H1 (cell line): ENCODE results near the gene MICA.

Experiments
- CTCF ChIP-seq, 3 experiments: IDR thresholded peaks; 1 replicate in 2 of 3; 2 replicates in 1 of 3; pipeline versions ENCODE4 v1.5.1 to v1.6.1; 2011; ENCODE audit warnings: low read length in 3 of 3, mild to moderate bottlenecking in 3 of 3, inconsistent platforms in 2 of 3, low read depth in 1 of 3, moderate library complexity in 1 of 3; ENCODE audit not compliant: insufficient read depth in 1 of 3; ENCODE audit errors: control extremely low read depth in 1 of 3
- EP300 ChIP-seq, 2 experiments: IDR thresholded peaks; 1 replicate in 1 of 2; 2 replicates in 1 of 2; pipeline ENCODE4 v1.6.1; 2011 to 2012; ENCODE audit warnings: low read depth in 2 of 2, low read length in 2 of 2, mild to moderate bottlenecking in 2 of 2, borderline replicate concordance in 1 of 2, inconsistent platforms in 1 of 2, moderate library complexity in 1 of 2
- GABPA ChIP-seq: IDR thresholded peaks from 2 replicates; pipeline ENCODE4 v1.6.1; 2011; ENCODE audit warnings: mild to moderate bottlenecking, low read length, moderate library complexity, borderline replicate concordance; ENCODE audit not compliant: insufficient read depth
- JUN ChIP-seq: IDR thresholded peaks from 2 replicates; pipeline ENCODE4 v1.6.1; 2011; ENCODE audit warnings: low read depth, mild to moderate bottlenecking, improper control_type of control experiment, low read length
- MAFK ChIP-seq: IDR thresholded peaks from 2 replicates; pipeline ENCODE4 v1.6.1; 2012; ENCODE audit warnings: low read depth, mild to moderate bottlenecking, improper control_type of control experiment, low read length
- POLR2A ChIP-seq, 2 experiments: IDR thresholded peaks; 1 replicate in 1 of 2; 2 replicates in 1 of 2; pipeline ENCODE4 v1.6.1; 2011; ENCODE audit warnings: low read depth in 2 of 2, low read length in 2 of 2, mild to moderate bottlenecking in 2 of 2; ENCODE audit errors: control extremely low read depth in 1 of 2
- POLR2AphosphoS5 ChIP-seq: IDR thresholded peaks from 2 replicates; pipeline ENCODE4 v1.6.1; 2011; ENCODE audit warnings: low read depth, low read length
- RAD21 ChIP-seq, 2 experiments: IDR thresholded peaks in 1 of 2; conservative IDR thresholded peaks in 1 of 2; 2 replicates each; pipeline ENCODE4 v1.6.1; 2011; ENCODE audit warnings: low read depth in 2 of 2, low read length in 2 of 2, improper control_type of control experiment in 1 of 2, inconsistent platforms in 1 of 2, mild to moderate bottlenecking in 1 of 2, moderate library complexity in 1 of 2
- RXRA ChIP-seq: IDR thresholded peaks from 2 replicates; pipeline ENCODE4 v1.6.1; 2011; ENCODE audit warnings: low read depth, mild to moderate bottlenecking, low read length, moderate library complexity; ENCODE audit not compliant: insufficient read depth
- TEAD4 ChIP-seq: IDR thresholded peaks from 2 replicates; pipeline ENCODE4 v1.6.1; 2012; ENCODE audit warnings: low read depth, low read length, inconsistent platforms, mixed read lengths

- 0 out of 3 replicates have a peak, but pooled peaks of 1 of the 2 experiments have one; percentile 14 for TF ChIP-seq POLR2A (IDR thresholded peaks at IDR 0.05; ENCODE audit: control extremely low read depth in 1 of 2, low read depth in 2 of 2, low read length in 2 of 2)
- TF ChIP-seq CTCF (IDR thresholded peaks at IDR 0.05; ENCODE audit: control extremely low read depth in 1 of 3, insufficient read depth in 1 of 3, low read depth in 1 of 3, low read length in 3 of 3): no peak
- no peak for TF ChIP-seq POLR2AphosphoS5
- no peak for TF ChIP-seq RAD21 (IDR thresholded peaks at IDR 0.05 in 1 of 2, conservative IDR thresholded peaks at IDR 0.05 in 1 of 2; ENCODE audit: low read depth in 2 of 2, low read length in 2 of 2)
- no peak for TF ChIP-seq GABPA
- TF ChIP-seq JUN: no peak
- no peak for TF ChIP-seq TEAD4
- TF ChIP-seq EP300 (IDR thresholded peaks at IDR 0.05; ENCODE audit: borderline replicate concordance in 1 of 2, low read depth in 2 of 2, low read length in 2 of 2): no peak
- no peak for TF ChIP-seq RXRA
- TF ChIP-seq MAFK: no peak
Measured at GRCh38 chr6:31356216-31356945, 47.0 kb upstream of the MICA start.
